Vagina (tissue), 2 donors: ENCODE results near the gene F2R. TPM values are rescaled to one million over a fixed set of nuclear protein-coding genes. Genes with fewer than 3 reads are reported as not detected.
A peak's percentile ranks its signal among the peaks of the same experiment; 100 is the strongest.

Source experiments
- DNase-seq, 2 donors: peaks; one replicate each; pipeline ENCODE4 v3.0.0-alpha.2; 2017; ENCODE audit errors: extremely low spot score in 2 of 2
- H3K27ac ChIP-seq: fragments of 200-600 bp; sonication (generic); one replicate; pipeline ENCODE4 v1.5.1; 2019
- H3K27me3 ChIP-seq: fragments of 200-600 bp; sonication (generic); one replicate; pipeline ENCODE4 v1.5.1; 2019
- H3K36me3 ChIP-seq, 2 donors: fragments of 200-600 bp; sonication (generic); one replicate each; pipeline ENCODE4 v1.5.1; 2017 to 2019
- H3K4me1 ChIP-seq: fragments of 200-600 bp; sonication (generic); one replicate; pipeline ENCODE4 v1.5.1; 2019
- H3K4me3 ChIP-seq, 2 donors: fragments of 200-600 bp; sonication (generic); 1 replicate in 1 of 2; 2 replicates in 1 of 2; pipeline ENCODE4 v1.5.1; 2016 to 2019
- H3K9me3 ChIP-seq: fragments of 200-600 bp; sonication (generic); one replicate; pipeline ENCODE4 v1.5.1; 2019
- CTCF ChIP-seq, 3 experiments: fragments of 450-650 bp in 2 of 3; fragments of 200-600 bp in 1 of 3; sonication (generic) in 1 of 3; IDR thresholded peaks; one replicate each; pipeline ENCODE4 v1.5.1; 2017 to 2019; ENCODE audit warnings: antibody characterized with exemption in 3 of 3, mild to moderate bottlenecking in 2 of 3, moderate library complexity in 2 of 3
- POLR2A ChIP-seq, 2 donors: fragments of 450-650 bp; IDR thresholded peaks; one replicate each; pipeline ENCODE4 v1.6.1; 2017; ENCODE audit warnings: antibody characterized with exemption in 2 of 2, mild to moderate bottlenecking in 2 of 2, moderate library complexity in 2 of 2
- POLR2AphosphoS5 ChIP-seq, 2 donors: sonication (generic); formaldehyde crosslinking; IDR thresholded peaks; one replicate each; pipeline ENCODE4 v1.9.0; 2017; ENCODE audit warnings: antibody characterized with exemption in 2 of 2, mild to moderate bottlenecking in 2 of 2, low read depth in 1 of 2; ENCODE audit not compliant: insufficient read depth in 1 of 2
- intact Hi-C: fragments of 100-400 bp; cut with DNase I; formaldehyde crosslinking; loops from one replicate; pipeline ENCODE4 v1.15.1; 2023
- total RNA-seq: library from RNA; depleted of rRNA; stranded (reverse); fragments of >200 nt; gene quantifications from one replicate; pipeline ENCODE4 v1.2.3, GENCODE V29; 2016

The F2R gene
- total RNA-seq, 1 donor from 2014 or later, result 7.1 TPM

- H3K27ac ChIP-seq, result no peak overlapping the region
- no peaks in the 10 kb centered on the region for H3K27me3 ChIP-seq
- H3K4me1 ChIP-seq, result peaks cover 35% of the 10 kb centered on the region
- no peak for TF ChIP-seq CTCF (IDR thresholded peaks at IDR 0.05)
- no peak for TF ChIP-seq POLR2A (IDR thresholded peaks at IDR 0.05)
- TF ChIP-seq POLR2AphosphoS5 (IDR thresholded peaks at IDR 0.05; ENCODE audit: insufficient read depth in 1 of 2, low read depth in 1 of 2), result no peak
- intact Hi-C loops, result no loop called here
- H3K4me3 ChIP-seq, result peak overlapping the region; percentile 7 to 78
- H3K36me3 ChIP-seq, result no peaks in the 10 kb centered on the region
- H3K9me3 ChIP-seq, result no peaks in the 10 kb centered on the region
- DNase-seq, result no peak
Measured at GRCh38 chr5:76717222-76718083, 1.5 kb downstream of the F2R start.

GRCh38 chr5:76718381-76718832, 2.5 kb downstream of the F2R start:
- peaks cover 35% of the 10 kb centered on the region for H3K4me1 ChIP-seq
- no peak for DNase-seq
- H3K27me3 ChIP-seq, result no peaks in the 10 kb centered on the region
- TF ChIP-seq POLR2A (IDR thresholded peaks at IDR 0.05) (no peak), POLR2AphosphoS5 (IDR thresholded peaks at IDR 0.05; ENCODE audit: insufficient read depth in 1 of 2, low read depth in 1 of 2) (no peak), CTCF (IDR thresholded peaks at IDR 0.05) (no peak)
- H3K9me3 ChIP-seq, result no peaks in the 10 kb centered on the region
- intact Hi-C loops, result no loop called here
- no peak overlapping the region for H3K27ac ChIP-seq
- no peaks in the 10 kb centered on the region for H3K36me3 ChIP-seq
- H3K4me3 ChIP-seq, result no peak overlapping the region

- Histone ChIP-seq H3K27ac (no peak overlapping the region), H3K4me1 (peaks cover 35% of the 10 kb centered on the region), H3K27me3 (no peaks in the 10 kb centered on the region), H3K4me3 (no peak overlapping the region), H3K9me3 (no peaks in the 10 kb centered on the region), H3K36me3 (no peaks in the 10 kb centered on the region)
- TF ChIP-seq CTCF (IDR thresholded peaks at IDR 0.05) (no peak), POLR2A (IDR thresholded peaks at IDR 0.05) (no peak), POLR2AphosphoS5 (IDR thresholded peaks at IDR 0.05; ENCODE audit: insufficient read depth in 1 of 2, low read depth in 1 of 2) (no peak)
- intact Hi-C loops, result no loop called here
- DNase-seq, result no peak
Measured at GRCh38 chr5:76718880-76719279, 3.0 kb downstream of the F2R start.

- no peak overlapping the region for H3K27ac ChIP-seq
- intact Hi-C loops, result no loop called here
Measured at GRCh38 chr5:76720988-76721569, 5.2 kb downstream of the F2R start.

More at GRCh38 chr5:76720988-76721569, 5.2 kb downstream of the F2R start:
- TF ChIP-seq POLR2AphosphoS5 (IDR thresholded peaks at IDR 0.05; ENCODE audit: insufficient read depth in 1 of 2, low read depth in 1 of 2), result no peak
- TF ChIP-seq CTCF (IDR thresholded peaks at IDR 0.05), result no peak
- TF ChIP-seq POLR2A (IDR thresholded peaks at IDR 0.05), result no peak
- Histone ChIP-seq H3K4me3 (no peak overlapping the region), H3K27me3 (no peaks in the 10 kb centered on the region), H3K4me1 (peaks cover 24% of the 10 kb centered on the region), H3K36me3 (no peaks in the 10 kb centered on the region), H3K9me3 (no peaks in the 10 kb centered on the region)
- DNase-seq, result no peak
